Kidney (tissue), 22 donors: Measurements from ENCODE around the gene GPR143. TPM values are rescaled to one million over a fixed set of nuclear protein-coding genes. Genes with fewer than 3 reads are reported as not detected.
"Not testable (repeated sequence)": the region's sequence is repeated elsewhere in the genome, so short reads cannot be mapped to it uniquely, and the experiment has no call there.

Experiments used
- DNase-seq, 5 donors: peaks; one replicate each; pipeline ENCODE4 v3.0.0-alpha.2; 2013 to 2020
- FAIRE-seq: peaks from 2 replicates; lab custom pipeline; 2012; peaks lifted over from hg19 to GRCh38; lab: Jason Lieb, UNC
- H3K27ac ChIP-seq, 2 donors: one replicate each; pipeline ENCODE4 v1.7.0; 2013; ENCODE audit warnings: low read depth in 2 of 2, low read length in 2 of 2, inconsistent platforms in 1 of 2
- H3K27me3 ChIP-seq: one replicate; pipeline ENCODE4 v1.7.1; 2013; ENCODE audit warnings: low read length, inconsistent platforms; ENCODE audit not compliant: control insufficient read depth, insufficient read depth
- H3K36me3 ChIP-seq, 3 donors: one replicate each; pipeline versions ENCODE4 v1.7.0 to v1.7.1; 2013; ENCODE audit warnings: low read length in 3 of 3, control low read depth in 1 of 3, inconsistent platforms in 1 of 3; ENCODE audit not compliant: insufficient read depth in 3 of 3, control insufficient read depth in 2 of 3
- H3K4me1 ChIP-seq, 3 donors: one replicate each; pipeline versions ENCODE4 v1.7.0 to v1.7.1; 2013; ENCODE audit warnings: low read length in 3 of 3, inconsistent platforms in 1 of 3, low read depth in 1 of 3; ENCODE audit not compliant: control insufficient read depth in 2 of 3, insufficient read depth in 2 of 3
- H3K4me3 ChIP-seq, 3 donors: one replicate each; pipeline versions ENCODE4 v1.7.0 to v1.8.1; 2013; ENCODE audit warnings: low read length in 3 of 3, control low read depth in 1 of 3, inconsistent platforms in 1 of 3
- H3K9ac ChIP-seq, 3 donors: one replicate each; pipeline versions ENCODE4 v1.7.0 to v1.7.1; 2013; ENCODE audit warnings: low read length in 3 of 3, control low read depth in 1 of 3, inconsistent platforms in 1 of 3
- H3K9me3 ChIP-seq, 3 donors: one replicate each; pipeline versions ENCODE4 v1.7.0 to v1.7.1; 2013; ENCODE audit warnings: low read length in 3 of 3, control low read depth in 1 of 3, inconsistent platforms in 1 of 3; ENCODE audit not compliant: control insufficient read depth in 2 of 3, insufficient read depth in 1 of 3
- intact Hi-C: fragments of 100-400 bp; cut with DNase I; formaldehyde crosslinking; loops from one replicate; pipeline ENCODE4 v1.11.1; 2022
- long read RNA-seq, 10 donors: library from polyadenylated mRNA in 1 of 10; unstranded in 1 of 10; transcript quantifications; one replicate each; pipeline ENCODE4 v2.0.0 and lab custom pipeline, GENCODE V29; 2021 to 2026
- polyA plus RNA-seq: library from polyadenylated mRNA; stranded (reverse); fragments of 350-450 nt; fragmentation: Illumina TruSeq; extraction: RNeasy Lipid Tissue Mini Kit (QIAGEN cat#74804); gene quantifications from one replicate; pipeline ENCODE4 v1.2.3, GENCODE V29; 2014; ENCODE audit warnings: low read depth, low replicate concordance; ENCODE audit not compliant: insufficient read depth
- total RNA-seq: library from RNA; stranded (reverse); fragmentation: NEBNext Ultra II Directional; extraction: Animal tissue kit (Norgen Biotek cat#: 25700); gene quantifications from one replicate; pipeline ENCODE4 v1.2.1, GENCODE V29; 2021
- TF ChIP-seq, protein P1 (sequence below): IDR thresholded peaks from 3 replicates; pipeline ENCODE4 v1.5.1; 2012; ENCODE audit warnings: mild to moderate bottlenecking, moderate library complexity, borderline replicate concordance; ENCODE audit not compliant: insufficient read depth; ENCODE audit errors: extremely low read depth
- donor health status: control.
- donor health status: control.
- donor health status: control.
- donor health status: control.
- donor health status: control.
- donor health status: DM: yes; HTN: yes; CAD: no.
- donor health status: Normal renal cell carcinoma (clear cell type).

Gene GPR143
- 8.2 TPM for total RNA-seq
- 8.7 TPM for polyA plus RNA-seq
- long read RNA-seq, donor 1, partial matches to known transcripts: 0 of 1 reads
- long read RNA-seq, donor 1, other reads (novel, unspliced or antisense): 0 of 1 reads
- long read RNA-seq, donor 2, partial matches to known transcripts: 5 of 5 reads
- long read RNA-seq, donor 2, other reads (novel, unspliced or antisense): 0 of 5 reads
- long read RNA-seq, donor 3, partial matches to known transcripts: 0 of 1 reads
- long read RNA-seq, donor 3, other reads (novel, unspliced or antisense): 0 of 1 reads
- long read RNA-seq, donor 4, partial matches to known transcripts: 0 of 2 reads
- long read RNA-seq, donor 4, other reads (novel, unspliced or antisense): 0 of 2 reads
- long read RNA-seq, donor 5, partial matches to known transcripts: 0 of 1 reads
- long read RNA-seq, donor 5, other reads (novel, unspliced or antisense): 0 of 1 reads
- long read RNA-seq, donor 6, partial matches to known transcripts: 0 of 1 reads
- long read RNA-seq, donor 6, other reads (novel, unspliced or antisense): 0 of 1 reads
- long read RNA-seq, donor 7, partial matches to known transcripts: 2 of 12 reads
- long read RNA-seq, donor 7, other reads (novel, unspliced or antisense): 8 of 12 reads
- long read RNA-seq, donor 8, partial matches to known transcripts: 0 of 1 reads
- long read RNA-seq, donor 8, other reads (novel, unspliced or antisense): 0 of 1 reads
- long read RNA-seq, donor 9: 0 reads
- long read RNA-seq, donor 10, partial matches to known transcripts: 6 of 7 reads
- long read RNA-seq, donor 10, other reads (novel, unspliced or antisense): 0 of 7 reads

DNA sequence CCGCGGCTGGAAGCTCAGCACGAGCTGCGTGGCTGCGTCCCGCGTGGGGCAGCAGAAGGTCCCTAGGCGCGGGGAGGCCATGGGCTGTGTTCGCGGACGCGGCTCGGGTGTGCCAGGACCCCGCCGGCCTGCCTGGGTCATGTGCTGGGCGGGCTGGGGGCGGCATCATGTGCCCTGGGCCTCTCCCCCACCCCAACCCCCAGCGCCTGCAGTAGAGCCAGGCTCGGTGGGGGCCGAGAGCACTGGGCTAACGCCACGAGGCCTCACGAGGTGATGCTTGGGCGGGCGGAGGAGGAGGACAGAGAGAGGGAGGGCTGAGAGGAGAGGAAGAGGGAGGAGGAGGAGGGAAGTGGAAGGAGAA, at the start of gene GPR143:
TSS of gene GPR143 (minus strand) at position 111 of the 361 bp plus-strand sequence. CDS start at position 81, 30 bp downstream.
- FAIRE-seq (no peak), DNase-seq (peak in 4 of 5 donors; percentile 43 to 53 (median 48))
- TF ChIP-seq, protein P1, sequence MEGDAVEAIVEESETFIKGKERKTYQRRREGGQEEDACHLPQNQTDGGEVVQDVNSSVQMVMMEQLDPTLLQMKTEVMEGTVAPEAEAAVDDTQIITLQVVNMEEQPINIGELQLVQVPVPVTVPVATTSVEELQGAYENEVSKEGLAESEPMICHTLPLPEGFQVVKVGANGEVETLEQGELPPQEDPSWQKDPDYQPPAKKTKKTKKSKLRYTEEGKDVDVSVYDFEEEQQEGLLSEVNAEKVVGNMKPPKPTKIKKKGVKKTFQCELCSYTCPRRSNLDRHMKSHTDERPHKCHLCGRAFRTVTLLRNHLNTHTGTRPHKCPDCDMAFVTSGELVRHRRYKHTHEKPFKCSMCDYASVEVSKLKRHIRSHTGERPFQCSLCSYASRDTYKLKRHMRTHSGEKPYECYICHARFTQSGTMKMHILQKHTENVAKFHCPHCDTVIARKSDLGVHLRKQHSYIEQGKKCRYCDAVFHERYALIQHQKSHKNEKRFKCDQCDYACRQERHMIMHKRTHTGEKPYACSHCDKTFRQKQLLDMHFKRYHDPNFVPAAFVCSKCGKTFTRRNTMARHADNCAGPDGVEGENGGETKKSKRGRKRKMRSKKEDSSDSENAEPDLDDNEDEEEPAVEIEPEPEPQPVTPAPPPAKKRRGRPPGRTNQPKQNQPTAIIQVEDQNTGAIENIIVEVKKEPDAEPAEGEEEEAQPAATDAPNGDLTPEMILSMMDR: no peak
- Histone ChIP-seq H3K9ac (no peak within 1 kb of the TSS), H3K27me3 (no peaks in the 10 kb centered on the region), H3K4me1 (no peaks in the 10 kb centered on the region), H3K27ac (no peak within 1 kb of the TSS), H3K9me3 (no peaks in the 10 kb centered on the region), H3K4me3 (no peak within 1 kb of the TSS), H3K36me3 (no peaks in the 10 kb centered on the region)
- intact Hi-C loops: no loop called here

DNA sequence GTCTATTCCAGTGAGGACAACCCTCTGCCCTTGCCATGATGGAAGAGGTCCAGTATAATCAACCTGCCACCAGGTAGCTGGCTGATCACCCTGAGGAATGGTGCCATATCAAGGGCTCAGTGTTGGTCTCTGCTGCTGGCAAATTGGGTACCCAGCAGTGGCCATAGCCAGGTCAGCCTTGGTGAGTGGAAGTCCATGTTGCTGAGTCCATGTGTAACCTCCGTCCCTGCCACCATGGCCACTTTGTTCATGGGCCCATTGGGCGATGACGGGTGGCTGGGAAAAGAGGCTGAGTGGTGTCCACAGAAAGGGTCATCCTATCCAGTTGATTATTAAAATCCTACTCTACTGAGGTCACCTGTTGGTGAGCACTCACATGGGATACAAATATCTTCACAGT, 45.4 kb upstream of the GPR143 start:
- H3K9ac ChIP-seq, H3K27ac ChIP-seq, H3K9me3 ChIP-seq, H3K4me1 ChIP-seq, H3K4me3 ChIP-seq, DNase-seq, intact Hi-C loops, FAIRE-seq, H3K36me3 ChIP-seq, H3K27me3 ChIP-seq: not testable (repeated sequence)

DNA sequence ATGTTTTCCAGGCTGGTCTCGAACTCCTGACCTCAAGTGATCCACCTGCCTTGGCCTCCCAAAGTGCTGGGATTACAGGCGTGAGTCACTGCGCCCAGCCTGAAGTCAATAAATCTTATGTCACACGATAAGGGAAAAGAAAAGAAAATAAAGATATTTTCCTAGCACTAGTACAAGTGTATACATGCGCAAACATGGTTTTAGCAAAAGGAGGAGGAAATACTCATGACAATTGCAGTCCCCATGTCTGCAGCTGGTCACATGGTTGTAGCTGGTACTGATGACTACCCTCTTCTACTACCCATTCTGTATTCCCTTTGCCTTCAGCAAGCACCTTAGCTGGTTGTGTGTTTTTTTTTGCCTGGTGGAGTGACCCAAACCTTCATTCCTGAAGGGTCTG, 44.2 kb upstream of the GPR143 start:
- intact Hi-C loops, H3K4me1 ChIP-seq, DNase-seq, H3K27me3 ChIP-seq, H3K9ac ChIP-seq, H3K4me3 ChIP-seq, H3K36me3 ChIP-seq, FAIRE-seq, H3K9me3 ChIP-seq, H3K27ac ChIP-seq: not testable (repeated sequence)

DNA sequence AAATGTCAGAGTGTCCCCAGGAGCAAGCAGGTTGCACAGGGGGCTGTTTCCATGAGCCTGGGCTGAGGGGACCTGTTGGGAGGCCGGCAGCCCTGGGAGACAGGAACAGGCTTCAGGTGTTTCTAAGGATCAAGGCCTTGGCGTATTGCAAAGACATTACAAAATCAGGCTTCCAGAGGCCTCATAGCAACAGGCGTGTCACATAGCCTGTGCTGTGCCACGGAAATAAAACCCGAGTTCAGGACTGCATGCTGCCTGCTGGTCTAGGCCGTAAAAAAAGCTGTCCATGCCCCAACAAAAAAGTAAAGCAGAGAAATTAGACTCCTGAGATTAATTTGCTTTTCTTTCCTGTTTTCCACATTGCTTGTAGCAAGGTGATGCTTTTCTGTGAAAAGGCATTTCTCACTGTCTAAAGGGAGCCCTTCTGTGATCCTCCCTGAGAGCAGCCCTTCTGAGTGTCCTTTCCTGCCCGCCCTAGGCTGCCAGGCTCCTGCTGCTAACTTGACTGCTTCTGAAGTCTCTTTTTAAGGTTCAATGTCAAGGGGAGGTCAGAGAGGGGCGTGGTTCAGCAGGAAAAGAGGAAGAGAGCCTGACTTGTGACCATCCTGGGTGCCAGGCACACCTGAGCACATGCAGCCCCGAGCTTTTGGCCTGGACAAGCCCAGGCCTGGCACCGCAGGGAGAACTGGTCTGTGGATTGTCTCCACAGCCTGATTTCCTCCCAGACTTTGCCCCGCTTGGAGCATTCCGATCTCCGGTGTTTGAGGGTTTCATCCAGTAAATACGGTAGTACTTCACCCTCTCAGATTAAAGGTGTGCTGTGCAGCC, 41.9 kb upstream of the GPR143 start:
- TF ChIP-seq, protein P1: no peak
- intact Hi-C loops: no loop called here
- peak overlapping the region; percentile 53 to 67 for H3K27ac ChIP-seq
- H3K9me3 ChIP-seq: no peaks in the 10 kb centered on the region
- H3K9ac ChIP-seq: no peak overlapping the region
- FAIRE-seq: no peak
- no peak for DNase-seq
- H3K27me3 ChIP-seq: no peaks in the 10 kb centered on the region
- no peaks in the 10 kb centered on the region for H3K36me3 ChIP-seq
- H3K4me1 ChIP-seq: peaks cover 0 to 4% (median 0%) of the 10 kb centered on the region in 3 donors
- no peak overlapping the region for H3K4me3 ChIP-seq
